Myocyte (in vitro differentiated cells): Measurements from ENCODE around the gene SP1. TPM values are rescaled to one million over a fixed set of nuclear protein-coding genes. Genes with fewer than 3 reads are reported as not detected.
"Not testable (repeated sequence)": the region's sequence is repeated elsewhere in the genome, so short reads cannot be mapped to it uniquely, and the experiment has no call there.

Source experiments
- DNase-seq: peaks from one replicate; pipeline ENCODE4 v3.0.0-alpha.2; 2012; ENCODE audit warnings: low read depth
- total RNA-seq: library from RNA; depleted of rRNA; stranded (reverse); fragments of >200 nt; gene quantifications from 2 replicates; pipeline ENCODE4 v1.2.3, GENCODE V29; 2014

The SP1 gene
- total RNA-seq, 1 donor from 2014 or later, result 35.6 TPM

DNA sequence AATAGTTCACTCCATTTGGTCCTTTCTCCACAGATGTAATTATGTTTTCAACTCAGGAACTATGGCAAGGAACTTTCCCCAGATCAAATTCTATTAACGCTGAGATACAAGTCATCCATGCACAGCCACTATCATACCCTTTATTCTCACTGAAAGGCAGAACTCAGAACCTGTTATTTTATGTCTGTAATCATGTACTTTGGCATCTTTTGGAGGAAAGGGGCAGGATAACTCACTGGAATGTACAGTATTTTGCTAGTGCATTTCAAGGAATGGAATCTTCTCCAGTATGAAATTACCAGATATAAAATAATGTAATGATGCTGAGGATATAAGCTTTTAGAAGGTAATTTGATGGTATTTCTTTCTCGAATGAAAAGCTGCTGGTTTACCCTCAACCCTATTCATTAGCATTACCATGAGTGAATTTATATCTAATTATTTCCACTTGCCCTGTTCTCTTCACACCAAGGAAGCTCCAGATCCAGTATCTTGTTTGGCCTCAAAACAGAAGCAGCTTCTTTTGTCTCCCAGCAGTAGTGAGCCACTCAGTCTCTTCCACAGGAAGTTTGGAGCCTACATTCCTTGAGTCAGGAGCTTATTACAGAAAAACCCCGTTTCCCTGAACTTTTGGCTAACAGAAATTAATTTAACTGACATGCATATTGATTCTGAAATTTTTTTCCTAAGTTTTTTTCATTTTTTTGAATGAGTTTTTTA is 33.7 kb downstream of the SP1 start:
- no peak for DNase-seq

DNA sequence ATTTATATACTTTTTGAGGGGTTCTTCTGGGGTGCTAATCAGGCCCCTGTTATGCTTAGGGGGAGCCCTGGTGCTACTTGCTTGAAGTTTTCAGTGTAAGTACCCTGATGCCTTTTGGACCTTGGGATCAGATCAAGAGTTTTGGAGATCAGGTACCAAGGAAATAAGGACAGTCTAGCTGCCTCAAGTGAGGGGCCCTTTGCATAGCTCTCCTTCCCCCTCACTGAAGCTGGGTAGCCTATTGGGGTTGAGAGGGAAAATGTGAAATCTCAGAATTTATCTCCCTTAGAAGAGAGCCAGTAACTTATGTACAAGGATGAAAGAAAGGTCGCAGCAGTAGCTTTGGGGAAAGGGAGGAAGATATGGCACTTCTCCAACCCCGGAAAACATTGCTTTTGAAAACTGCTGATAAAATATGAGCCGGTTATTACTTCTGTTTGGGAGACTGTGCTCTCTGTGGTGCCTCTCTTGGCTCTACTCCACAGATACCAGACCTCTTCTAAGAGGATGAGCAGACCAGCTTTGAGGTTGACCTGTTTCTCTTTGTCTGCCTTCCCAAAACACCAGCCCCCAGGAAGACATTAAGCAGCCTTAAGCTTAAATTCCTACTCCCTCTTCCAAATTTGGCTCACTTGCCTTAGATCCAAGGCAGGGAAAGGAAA is 34.9 kb downstream of the SP1 start:
- no peak for DNase-seq

DNA sequence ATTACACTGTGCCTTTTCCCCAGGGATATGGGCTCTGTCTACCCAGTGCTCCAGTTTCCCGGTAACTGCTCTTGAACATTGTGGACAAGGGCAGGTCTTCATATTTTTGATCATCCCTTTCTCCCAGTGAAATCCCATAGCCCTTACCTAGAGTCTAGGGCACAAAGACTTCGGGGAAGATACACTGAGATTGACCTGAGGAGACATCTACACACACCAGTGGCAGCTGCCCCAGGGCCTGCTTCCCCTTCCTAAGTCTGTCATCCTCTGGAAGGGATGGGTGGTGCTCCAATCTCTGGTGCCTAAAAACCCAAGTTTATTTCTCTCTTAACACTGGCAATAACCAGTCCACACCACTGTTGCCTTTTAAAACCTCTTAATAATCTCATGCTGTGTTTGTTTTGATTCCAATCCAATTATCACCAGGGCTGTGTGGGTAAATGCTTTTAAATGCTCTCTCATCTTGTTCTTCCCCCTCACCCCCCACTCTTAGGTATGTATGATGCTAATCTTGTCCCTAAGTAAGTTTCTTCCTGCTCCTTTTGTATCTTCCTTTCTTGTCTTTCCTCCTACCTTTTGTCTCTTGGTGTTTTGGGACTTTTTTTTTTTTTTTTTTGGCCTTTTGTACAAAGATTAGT is 35.9 kb downstream of the SP1 start:
- not testable (repeated sequence) for DNase-seq

DNA sequence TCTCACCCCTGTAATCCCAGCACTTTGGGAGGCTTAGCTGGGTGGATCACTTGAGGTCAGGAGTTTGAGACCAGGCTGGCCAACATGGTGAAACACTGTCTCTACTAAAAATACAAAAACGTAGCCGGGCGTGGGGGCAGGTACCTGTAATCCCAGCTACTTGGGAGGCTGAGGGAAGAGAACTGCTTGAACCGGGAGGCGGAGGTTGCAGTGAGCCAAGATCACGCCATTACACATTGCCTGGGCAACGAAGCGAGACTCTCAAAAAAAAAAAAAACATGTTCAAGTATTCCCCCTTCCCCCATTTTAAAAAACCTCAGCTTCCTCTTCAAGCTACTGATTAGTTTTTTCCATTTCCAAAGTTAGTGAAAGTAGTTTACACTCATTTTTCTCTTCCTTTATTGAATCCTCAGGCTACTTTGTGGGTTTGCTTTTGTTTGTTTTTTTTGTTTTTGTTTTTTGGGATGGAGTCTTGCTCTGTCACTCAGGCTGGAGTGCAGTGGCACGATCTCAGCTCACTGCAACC is 37.4 kb downstream of the SP1 start:
- not testable (repeated sequence) for DNase-seq

DNA sequence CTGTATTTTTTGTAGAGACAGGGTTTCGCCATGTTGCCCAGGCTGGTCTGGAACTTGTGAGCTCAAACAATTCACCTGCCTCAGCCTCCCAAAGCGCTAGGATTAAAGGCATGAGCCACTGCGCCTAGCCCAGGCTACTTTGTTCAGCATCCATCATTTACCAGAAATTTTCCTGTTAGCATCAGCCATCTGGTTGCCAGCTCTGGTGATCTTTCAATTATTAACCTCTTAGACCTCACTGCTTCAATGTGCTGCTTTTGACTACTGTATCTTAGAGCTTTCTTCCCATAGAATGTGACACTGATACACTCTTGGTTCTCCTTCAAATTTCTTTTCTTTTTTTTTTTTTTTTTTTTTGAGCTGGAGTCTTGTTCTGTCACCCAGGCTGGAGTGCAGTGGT is 38.2 kb downstream of the SP1 start:
- no peak for DNase-seq

DNA sequence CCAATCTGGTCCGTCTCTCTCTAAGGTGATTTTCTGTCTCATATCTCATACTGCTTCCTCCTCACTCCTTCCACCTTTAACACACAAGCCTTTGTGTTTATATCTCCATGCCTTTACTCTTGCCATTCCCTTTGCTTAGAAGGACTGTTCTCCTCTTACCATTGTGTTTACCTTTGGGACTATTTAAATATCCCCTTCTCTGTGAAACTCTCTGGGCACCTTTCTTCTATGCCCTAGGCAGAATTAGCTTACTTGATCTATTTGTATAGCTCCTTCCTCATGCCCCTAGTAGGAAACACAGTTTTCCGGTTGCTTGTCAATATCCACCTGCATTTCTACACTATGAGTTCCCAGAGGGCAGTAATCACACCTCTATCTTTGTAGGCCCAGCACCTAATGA is 39.8 kb downstream of the SP1 start:
- DNase-seq, result no peak

DNA sequence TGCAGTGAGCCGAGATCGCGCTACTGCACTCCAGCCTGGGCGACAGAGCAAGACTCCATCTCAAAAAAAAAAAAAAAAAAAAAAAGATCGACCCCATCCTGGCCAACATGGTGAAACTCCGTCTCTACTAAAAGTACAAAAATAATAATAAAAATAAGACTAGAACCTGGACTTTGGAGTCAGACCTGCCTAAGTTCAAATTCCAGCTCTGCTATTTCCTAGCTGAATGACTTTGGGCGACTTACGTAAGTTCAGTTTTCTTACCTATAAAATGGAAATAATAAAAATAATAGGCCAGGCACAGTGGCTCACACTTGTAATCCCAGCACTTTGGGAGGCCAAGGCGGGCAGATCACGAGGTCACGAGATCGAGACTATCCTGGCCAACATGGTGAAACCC is 42.3 kb downstream of the SP1 start:
- DNase-seq, result not testable (repeated sequence)

DNA sequence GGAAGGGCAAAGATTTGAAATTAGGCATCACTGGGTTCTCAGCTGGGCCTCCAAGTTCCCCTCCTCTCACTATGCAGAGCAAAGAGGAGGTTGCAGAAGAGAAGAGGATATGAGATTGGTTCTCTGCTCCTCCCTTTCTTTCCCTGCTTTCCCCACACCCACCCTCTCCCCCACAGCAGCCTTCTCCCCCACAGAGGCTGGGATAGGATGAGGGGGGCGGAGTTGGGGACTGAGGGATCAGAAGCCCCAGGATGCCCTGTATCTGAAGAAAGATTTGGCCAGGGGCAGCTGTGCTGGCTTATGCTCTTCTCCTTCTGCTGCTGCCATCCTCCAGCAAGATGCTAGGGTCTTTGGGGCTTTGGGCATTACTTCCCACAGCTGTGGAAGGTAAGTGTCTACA is 43.6 kb downstream of the SP1 start, which contains the start of gene AMHR2:
Gene AMHR2, plus strand, starts transcription at position 259 of the 400 bp plus-strand sequence. Its CDS starts 80 bp downstream, at position 339.
- no peak for DNase-seq

DNA sequence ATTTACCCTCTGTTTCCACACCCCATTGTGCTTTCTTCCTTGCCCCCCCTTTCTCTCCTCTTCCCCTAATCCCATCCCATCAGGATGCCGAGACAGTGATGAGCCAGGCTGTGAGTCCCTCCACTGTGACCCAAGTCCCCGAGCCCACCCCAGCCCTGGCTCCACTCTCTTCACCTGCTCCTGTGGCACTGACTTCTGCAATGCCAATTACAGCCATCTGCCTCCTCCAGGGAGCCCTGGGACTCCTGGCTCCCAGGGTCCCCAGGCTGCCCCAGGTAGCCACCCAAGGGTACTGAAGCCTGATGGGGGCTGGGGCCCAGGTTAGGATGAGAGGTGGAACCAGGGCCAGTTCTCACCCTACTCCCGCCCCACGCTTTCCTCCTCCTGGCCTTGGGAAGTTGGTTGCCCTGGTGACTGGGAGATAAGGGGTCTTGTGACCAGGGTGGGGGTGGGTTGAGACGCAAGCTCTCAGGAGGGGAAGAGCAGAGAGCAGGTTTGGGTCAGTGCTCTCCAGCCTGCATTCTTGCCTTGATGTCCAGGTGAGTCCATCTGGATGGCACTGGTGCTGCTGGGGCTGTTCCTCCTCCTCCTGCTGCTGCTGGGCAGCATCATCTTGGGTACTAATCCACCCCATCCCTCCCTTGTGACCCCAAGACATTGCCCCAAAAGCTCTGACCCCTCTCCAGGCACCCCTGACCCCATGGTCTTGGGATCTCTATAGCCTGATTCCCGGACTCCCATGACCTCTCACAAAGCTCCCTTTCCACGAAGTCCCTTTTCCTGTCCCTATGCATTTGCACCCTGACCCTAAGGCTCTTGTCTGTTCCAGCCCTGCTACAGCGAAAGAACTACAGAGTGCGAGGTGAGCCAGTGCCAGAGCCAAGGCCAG is 44.9 kb downstream of the SP1 start:
- DNase-seq, result no peak

DNA sequence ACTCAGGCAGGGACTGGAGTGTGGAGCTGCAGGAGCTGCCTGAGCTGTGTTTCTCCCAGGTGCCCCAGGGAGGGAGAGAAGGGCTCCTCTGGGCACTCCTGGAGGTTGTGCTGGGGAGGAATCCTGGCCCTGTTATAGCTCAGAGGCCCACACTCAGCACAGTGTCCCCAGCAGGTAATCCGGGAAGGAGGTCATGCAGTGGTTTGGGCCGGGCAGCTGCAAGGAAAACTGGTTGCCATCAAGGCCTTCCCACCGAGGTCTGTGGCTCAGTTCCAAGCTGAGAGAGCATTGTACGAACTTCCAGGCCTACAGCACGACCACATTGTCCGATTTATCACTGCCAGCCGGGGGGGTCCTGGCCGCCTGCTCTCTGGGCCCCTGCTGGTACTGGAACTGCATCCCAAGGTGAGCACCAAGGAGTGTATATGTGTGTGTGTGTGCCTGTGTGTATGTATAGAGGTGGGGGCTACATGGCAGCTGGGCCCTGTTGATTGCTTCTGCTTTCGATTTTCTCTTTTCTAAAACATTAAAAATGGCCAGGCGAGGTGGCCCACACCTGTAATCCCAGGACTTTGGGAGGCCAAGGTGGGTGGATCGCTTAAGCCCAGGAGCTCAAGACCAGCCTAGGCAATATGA is 45.7 kb downstream of the SP1 start:
- peak; percentile 52 for DNase-seq

DNA sequence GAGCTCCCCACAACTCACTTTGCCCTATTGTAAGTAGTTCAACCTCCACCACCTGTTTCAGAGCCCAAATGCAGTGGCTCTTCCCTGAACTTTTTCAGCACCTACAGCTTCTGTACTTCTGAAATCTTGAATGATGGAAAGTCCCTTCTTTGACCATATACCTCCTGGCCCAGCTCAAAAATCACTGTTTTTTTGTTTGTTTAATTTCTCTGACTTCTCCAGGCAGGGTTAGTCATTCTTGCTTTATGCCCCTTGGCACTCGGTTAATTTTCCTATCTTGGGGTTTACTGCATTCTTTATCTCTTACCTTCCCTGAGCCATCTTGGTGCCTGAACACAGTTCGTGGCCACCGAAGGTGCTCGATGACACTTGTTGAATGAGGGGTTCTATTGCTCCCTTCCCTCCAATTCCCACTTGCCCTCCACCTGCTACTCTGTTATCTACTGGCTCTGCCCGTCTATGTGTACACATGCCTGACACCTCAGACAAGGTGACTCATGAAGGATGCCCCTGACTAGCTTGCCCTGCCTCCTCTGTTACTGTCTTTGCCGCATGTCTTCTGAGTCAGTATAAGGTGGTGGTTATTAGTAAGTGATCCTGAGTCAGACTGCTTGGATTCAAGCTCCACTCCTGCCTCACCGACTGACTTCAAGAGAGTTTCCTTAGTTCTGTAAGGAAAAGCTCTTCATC is 48.1 kb downstream of the SP1 start:
- DNase-seq, result peak; percentile 29

DNA sequence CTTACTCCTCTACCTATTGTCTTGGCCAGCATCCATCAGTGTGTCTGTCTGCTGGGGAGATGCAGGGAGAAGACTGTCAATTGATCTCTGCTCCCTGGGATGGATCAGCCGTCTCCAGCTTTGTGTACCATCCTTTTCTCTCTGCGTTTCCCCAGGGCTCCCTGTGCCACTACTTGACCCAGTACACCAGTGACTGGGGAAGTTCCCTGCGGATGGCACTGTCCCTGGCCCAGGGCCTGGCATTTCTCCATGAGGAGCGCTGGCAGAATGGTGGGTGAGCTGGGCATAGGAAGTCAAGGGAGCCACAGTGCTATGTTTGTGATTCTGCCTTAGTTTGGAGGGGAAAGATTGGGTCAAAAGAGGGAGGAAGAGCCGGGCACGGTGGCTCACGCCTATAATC is 48.8 kb downstream of the SP1 start:
- DNase-seq, result no peak

DNA sequence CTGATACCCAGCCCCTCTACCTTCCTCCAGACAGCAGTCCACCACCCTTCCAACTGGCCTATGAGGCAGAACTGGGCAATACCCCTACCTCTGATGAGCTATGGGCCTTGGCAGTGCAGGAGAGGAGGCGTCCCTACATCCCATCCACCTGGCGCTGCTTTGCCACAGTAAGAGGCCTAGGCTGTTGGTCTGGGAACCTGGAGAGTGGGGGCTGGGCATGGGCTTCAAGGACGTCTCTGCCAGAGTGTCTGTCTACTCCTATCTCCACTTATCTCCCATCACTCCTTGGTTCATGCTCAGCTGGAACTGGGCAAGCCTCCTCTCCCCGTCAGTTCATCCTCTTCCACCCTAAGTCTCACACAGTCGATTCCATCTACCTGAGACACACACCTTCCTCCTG is 50.1 kb downstream of the SP1 start:
- no peak for DNase-seq

DNA sequence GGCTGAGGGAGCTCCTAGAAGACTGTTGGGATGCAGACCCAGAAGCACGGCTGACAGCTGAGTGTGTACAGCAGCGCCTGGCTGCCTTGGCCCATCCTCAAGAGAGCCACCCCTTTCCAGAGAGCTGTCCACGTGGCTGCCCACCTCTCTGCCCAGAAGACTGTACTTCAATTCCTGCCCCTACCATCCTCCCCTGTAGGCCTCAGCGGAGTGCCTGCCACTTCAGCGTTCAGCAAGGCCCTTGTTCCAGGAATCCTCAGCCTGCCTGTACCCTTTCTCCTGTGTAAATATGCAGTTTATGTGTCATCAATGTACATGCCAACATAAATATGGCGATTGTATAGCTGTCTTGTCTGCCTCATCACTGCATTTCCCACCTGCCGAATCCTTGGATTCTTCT is 51.2 kb downstream of the SP1 start:
- DNase-seq, result no peak

DNA sequence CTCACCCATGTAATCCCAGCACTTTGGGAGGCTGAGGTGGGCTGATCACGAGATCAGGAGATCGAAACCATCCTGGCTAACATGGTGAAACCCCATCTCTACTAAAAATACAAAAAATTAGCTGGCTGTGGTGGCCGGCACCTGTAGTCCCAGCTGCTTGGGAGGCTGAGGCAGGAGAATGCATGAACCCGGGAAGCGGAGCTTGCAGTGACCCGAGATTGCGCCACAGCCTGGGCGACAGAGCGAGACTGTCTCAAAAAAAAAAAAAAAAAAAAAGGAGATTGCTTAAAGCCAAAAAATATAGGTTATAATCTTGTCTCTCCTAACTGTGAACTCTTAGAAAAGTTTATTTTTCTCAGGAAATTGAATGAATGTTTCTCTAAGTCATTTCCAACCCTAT is 55.4 kb downstream of the SP1 start:
- DNase-seq, result not testable (repeated sequence)

DNA sequence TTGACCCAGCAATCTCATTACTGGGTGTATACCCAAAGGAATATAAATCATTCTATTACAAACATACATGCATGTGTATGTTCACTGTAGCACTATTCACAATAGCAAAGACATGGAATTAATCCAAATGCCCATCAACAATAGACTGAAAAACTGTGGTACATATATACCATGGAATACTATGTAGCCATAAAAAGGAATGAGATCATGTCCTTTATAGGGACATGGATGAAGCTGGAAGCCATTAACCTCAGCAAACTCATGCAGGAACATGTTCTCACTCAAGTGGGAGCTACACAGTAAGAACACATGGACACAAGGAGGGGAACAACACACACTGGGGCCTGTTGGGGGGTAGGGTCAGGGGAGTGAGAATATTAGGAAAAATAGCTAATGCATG is 59.6 kb downstream of the SP1 start:
- DNase-seq, result not testable (repeated sequence)

DNA sequence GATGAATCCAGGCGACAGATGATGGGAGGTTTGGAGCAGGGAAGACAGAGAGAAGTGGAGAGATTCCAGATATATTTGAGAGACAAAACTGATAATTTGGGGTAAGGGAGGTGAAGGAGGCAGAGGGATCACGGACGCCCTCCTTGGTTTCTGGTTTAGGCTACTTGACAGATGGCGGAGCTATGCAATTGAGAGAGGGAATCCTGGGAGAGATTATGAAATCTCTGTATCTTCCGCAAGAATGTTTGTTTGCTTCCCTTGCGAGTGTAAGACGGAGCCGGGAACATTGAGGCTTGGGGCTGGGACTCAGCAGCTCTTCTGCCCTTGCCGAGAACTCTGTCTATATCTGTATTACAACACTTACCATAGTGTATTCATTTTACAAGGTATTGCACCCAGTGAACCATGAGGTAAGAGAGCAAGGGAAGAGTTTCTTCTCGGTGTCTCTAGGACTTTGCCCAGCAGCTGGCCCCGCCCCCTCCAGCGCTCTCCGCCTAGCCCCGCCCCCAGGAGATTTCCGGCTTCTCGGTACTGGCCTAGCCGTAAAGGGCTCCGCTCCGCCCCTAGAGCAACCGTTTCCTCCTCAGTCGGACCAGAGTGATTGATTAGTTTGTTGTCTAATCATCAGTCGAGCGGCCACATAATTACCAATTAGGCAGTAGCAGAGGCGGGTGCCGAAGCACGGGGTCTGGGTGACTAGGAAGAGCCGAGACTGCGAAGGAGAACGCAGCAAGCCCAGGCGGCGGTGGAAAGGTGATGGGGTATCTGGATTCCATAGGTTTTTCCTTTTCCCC is 61.3 kb downstream of the SP1 start, which contains the start of gene PRR13:
Gene PRR13, plus strand, starts transcription at position 695 of the 794 bp plus-strand sequence. CDS start 981 bp downstream, outside the sequence.
- DNase-seq, result peak; percentile 99

DNA sequence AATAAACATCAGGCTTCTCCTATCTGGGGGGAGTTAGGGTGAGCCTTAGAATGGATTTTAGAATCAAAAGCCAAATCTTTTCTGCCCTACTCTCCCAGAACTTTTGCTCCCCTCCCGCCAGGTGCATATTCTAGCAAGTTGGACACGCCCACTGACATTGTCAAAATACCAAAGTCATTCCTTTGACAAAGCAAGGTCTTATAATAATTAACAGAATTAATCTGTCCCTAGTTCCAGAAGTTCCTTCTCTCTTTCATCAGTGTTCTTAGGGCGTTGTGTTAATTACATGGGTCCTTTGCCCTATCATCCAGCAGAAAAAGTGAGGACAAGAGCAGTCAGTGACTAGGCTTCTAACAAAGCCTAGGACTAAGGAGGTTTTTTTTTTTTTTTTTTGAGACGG is 64.0 kb downstream of the SP1 start:
- no peak for DNase-seq
